CD14-positive monocyte (primary cell): ENCODE data around the gene MAP6. TPM values are rescaled to one million over a fixed set of nuclear protein-coding genes. Genes with fewer than 3 reads are reported as not detected.

Experiments
- DNase-seq, 3 donors: peaks; one replicate each; pipeline ENCODE4 v3.0.0-alpha.2; 2011 to 2022
- H2AFZ ChIP-seq: 2 replicates; pipeline ENCODE4 v1.6.0; 2012; ENCODE audit warnings: mild to moderate bottlenecking, low read depth, low read length, inconsistent platforms; ENCODE audit not compliant: insufficient read depth, poor library complexity, severe bottlenecking
- H3K27ac ChIP-seq, 2 donors: 1 replicate in 1 of 2; 2 replicates in 1 of 2; pipeline ENCODE4 v1.5.1; 2012 to 2013; ENCODE audit warnings: low read length in 2 of 2, control low read depth in 1 of 2, inconsistent platforms in 1 of 2, low read depth in 1 of 2, mild to moderate bottlenecking in 1 of 2
- H3K27me3 ChIP-seq, 2 donors: one replicate each; pipeline versions ENCODE4 v1.6.0 to v1.6.1; 2011 to 2013; ENCODE audit warnings: low read length in 2 of 2; ENCODE audit not compliant: control insufficient read depth in 2 of 2, insufficient read depth in 2 of 2
- H3K36me3 ChIP-seq, 2 donors: replicated peaks in 1 of 2; 1 replicate in 1 of 2; 2 replicates in 1 of 2; pipeline versions ENCODE4 v1.5.1 to v1.6.1; 2012 to 2013; ENCODE audit warnings: low read length in 2 of 2, control low read depth in 1 of 2, inconsistent platforms in 1 of 2, mild to moderate bottlenecking in 1 of 2; ENCODE audit not compliant: insufficient read depth in 2 of 2, control insufficient read depth in 1 of 2
- H3K4me1 ChIP-seq, 2 donors: 1 replicate in 1 of 2; 2 replicates in 1 of 2; pipeline versions ENCODE4 v1.5.1 to v1.6.1; 2012 to 2013; ENCODE audit warnings: low read length in 2 of 2, control low read depth in 1 of 2, inconsistent platforms in 1 of 2, mild to moderate bottlenecking in 1 of 2, moderate library complexity in 1 of 2; ENCODE audit not compliant: insufficient read depth in 2 of 2, control insufficient read depth in 1 of 2
- H3K4me2 ChIP-seq: replicated peaks from 2 replicates; pipeline ENCODE3; 2012; ENCODE audit warnings: low read length, moderate library complexity, mild to moderate bottlenecking; ENCODE audit not compliant: poor library complexity, severe bottlenecking; ENCODE audit errors: extremely low read depth
- H3K4me3 ChIP-seq, 3 experiments: fragments of 200-600 bp in 1 of 3; sonication (generic) in 1 of 3; replicated peaks in 1 of 3; 1 replicate in 2 of 3; 2 replicates in 1 of 3; pipeline ENCODE4 v1.5.1; 2011 to 2013; ENCODE audit warnings: low read length in 3 of 3, mild to moderate bottlenecking in 3 of 3, control low read depth in 2 of 3, low read depth in 2 of 3, inconsistent platforms in 1 of 3, moderate library complexity in 1 of 3
- H3K79me2 ChIP-seq: 2 replicates; pipeline ENCODE4 v1.6.0; 2012; ENCODE audit warnings: mild to moderate bottlenecking, control low read depth, inconsistent platforms, low read length, moderate library complexity; ENCODE audit not compliant: insufficient read depth
- H3K9ac ChIP-seq: 2 replicates; pipeline ENCODE4 v1.6.0; 2017; ENCODE audit warnings: low read length, mild to moderate bottlenecking; ENCODE audit not compliant: insufficient read depth, poor library complexity, severe bottlenecking
- H3K9me3 ChIP-seq, 2 donors: replicated peaks in 1 of 2; 1 replicate in 1 of 2; 2 replicates in 1 of 2; pipeline versions ENCODE4 v1.5.1 to v1.6.1; 2012 to 2013; ENCODE audit warnings: low read length in 2 of 2, control low read depth in 1 of 2; ENCODE audit not compliant: control insufficient read depth in 1 of 2, insufficient read depth in 1 of 2
- H4K20me1 ChIP-seq: 2 replicates; pipeline ENCODE4 v1.6.0; 2012; ENCODE audit warnings: mild to moderate bottlenecking, low read length, control low read depth, moderate library complexity; ENCODE audit not compliant: insufficient read depth
- H3K27ac Mint-ChIP-seq, 7 donors: one replicate each; pipeline ENCODE4 v1.8.0; 2020; ENCODE audit warnings: mild to moderate bottlenecking in 7 of 7, mixed read lengths in 7 of 7, moderate library complexity in 6 of 7, inconsistent platforms in 2 of 7
- H3K27me3 Mint-ChIP-seq, 3 donors: one replicate each; pipeline ENCODE4 v1.8.0; 2021 to 2022; ENCODE audit warnings: low read depth in 3 of 3, mild to moderate bottlenecking in 3 of 3, mixed read lengths in 3 of 3, moderate library complexity in 3 of 3, inconsistent platforms in 1 of 3
- H3K36me3 Mint-ChIP-seq, 2 donors: one replicate each; pipeline ENCODE4 v1.8.0; 2020; ENCODE audit warnings: mixed read lengths in 2 of 2, inconsistent platforms in 1 of 2, mild to moderate bottlenecking in 1 of 2
- H3K4me1 Mint-ChIP-seq: one replicate; pipeline ENCODE4 v1.8.0; 2020; ENCODE audit warnings: mild to moderate bottlenecking, mixed read lengths
- H3K4me3 Mint-ChIP-seq, 2 donors: one replicate each; pipeline ENCODE4 v1.8.0; 2020; ENCODE audit warnings: mild to moderate bottlenecking in 2 of 2, mixed read lengths in 2 of 2, moderate library complexity in 1 of 2
- H3K9me3 Mint-ChIP-seq, 7 donors: one replicate each; pipeline ENCODE4 v1.8.0; 2020 to 2022; ENCODE audit warnings: mixed read lengths in 7 of 7, mild to moderate bottlenecking in 6 of 7, moderate library complexity in 6 of 7, inconsistent platforms in 2 of 7
- CTCF ChIP-seq: fragments of 200-600 bp; IDR thresholded peaks from one replicate; pipeline ENCODE4 v1.8.0; 2022; ENCODE audit warnings: antibody characterized with exemption, mild to moderate bottlenecking
- WGBS: methylation state at CpG from one replicate; pipeline ENCODE4 v1.1.5; 2013; ENCODE audit warnings: missing lambda C conversion rate; ENCODE audit not compliant: insufficient coverage; 5-methylcytosine and 5-hydroxymethylcytosine counted together
- intact Hi-C, 2 donors: fragments of 100-400 bp; cut with micrococcal nuclease; formaldehyde crosslinking; loops; one replicate each; pipeline versions ENCODE4 v1.15.0 to v1.15.1; 2023
- polyA plus RNA-seq, 3 donors: library from polyadenylated mRNA; depleted of rRNA in 1 of 3; unstranded in 2 of 3; stranded (reverse) in 1 of 3; fragments of 300-500 nt in 2 of 3; fragments of >200 nt in 1 of 3; fragmentation: Illumina TruSeq in 2 of 3; gene quantifications; 1 replicate in 2 of 3; 2 replicates in 1 of 3; pipeline ENCODE4 v1.2.3, GENCODE V29; 2012 to 2021

The MAP6 gene
- polyA plus RNA-seq, 3 donors = not detected

GRCh38 chr11:75679566-75679965 lies 10.7 kb upstream of the MAP6 start:
- WGBS = 89% methylated on average over 9 of the region's 11 CpGs
- Histone ChIP-seq H3K79me2 (no peaks in the 10 kb centered on the region), H3K9me3 (no peaks in the 10 kb centered on the region), H3K36me3 (no peaks in the 10 kb centered on the region), H3K27ac (no peak overlapping the region), H3K4me2 (no peak overlapping the region), H4K20me1 (no peaks in the 10 kb centered on the region), H3K9ac (no peak overlapping the region), H3K4me1 (no peaks in the 10 kb centered on the region), H2AFZ (no peak overlapping the region), H3K4me3 (no peak overlapping the region), H3K27me3 (peaks cover 12 to 19% of the 10 kb centered on the region in 2 donors)
- no peak for DNase-seq
- peaks cover 0 to 21% (median 2%) of the 10 kb centered on the region in 7 donors for H3K9me3 Mint-ChIP-seq
- peaks cover 21 to 52% (median 31%) of the 10 kb centered on the region in 3 donors for H3K27me3 Mint-ChIP-seq
- no peaks in the 10 kb centered on the region for H3K36me3 Mint-ChIP-seq
- H3K27ac Mint-ChIP-seq = no peak overlapping the region
- no peak for TF ChIP-seq CTCF
- no peaks in the 10 kb centered on the region for H3K4me1 Mint-ChIP-seq
- intact Hi-C loops = no loop called here
- no peak overlapping the region for H3K4me3 Mint-ChIP-seq

GRCh38 chr11:75678620-75679259 lies 9.9 kb upstream of the MAP6 start:
- H3K4me1 ChIP-seq = no peaks in the 10 kb centered on the region
- no peak overlapping the region for H3K27ac Mint-ChIP-seq
- H2AFZ ChIP-seq = no peak overlapping the region
- H3K36me3 ChIP-seq = no peaks in the 10 kb centered on the region
- no peak for TF ChIP-seq CTCF
- no peak overlapping the region for H3K4me2 ChIP-seq
- H3K4me1 Mint-ChIP-seq = no peaks in the 10 kb centered on the region
- DNase-seq = no peak
- H3K27me3 ChIP-seq = peaks cover 10 to 24% of the 10 kb centered on the region in 2 donors
- H4K20me1 ChIP-seq = no peaks in the 10 kb centered on the region
- intact Hi-C loops = no loop called here
- no peak overlapping the region for H3K27ac ChIP-seq
- H3K9me3 Mint-ChIP-seq = peaks cover 0 to 20% (median 8%) of the 10 kb centered on the region in 7 donors
- H3K4me3 ChIP-seq = no peak overlapping the region
- H3K4me3 Mint-ChIP-seq = no peak overlapping the region
- peaks cover 5 to 7% of the 10 kb centered on the region in 2 donors for H3K9me3 ChIP-seq
- H3K27me3 Mint-ChIP-seq = peaks cover 21 to 50% (median 27%) of the 10 kb centered on the region in 3 donors
- H3K36me3 Mint-ChIP-seq = no peaks in the 10 kb centered on the region
- H3K9ac ChIP-seq = no peak overlapping the region
- 83% methylated on average over 12 of the region's 17 CpGs for WGBS
- H3K79me2 ChIP-seq = no peaks in the 10 kb centered on the region
